Muscle of leg (tissue), 11 donors: ENCODE results near the gene ARID5B. TPM values are rescaled to one million over a fixed set of nuclear protein-coding genes. Genes with fewer than 3 reads are reported as not detected.
A peak's percentile ranks its signal among the peaks of the same experiment; 100 is the strongest.
"Not testable (repeated sequence)": the region's sequence is repeated elsewhere in the genome, so short reads cannot be mapped to it uniquely, and the experiment has no call there.

Source experiments
- DNase-seq: peaks from one replicate; pipeline ENCODE4 v3.0.0; 2013
- H3K27ac ChIP-seq: one replicate; pipeline ENCODE4 v1.5.1; 2013; ENCODE audit warnings: mild to moderate bottlenecking, low read length, control low read depth
- H3K27me3 ChIP-seq: one replicate; pipeline ENCODE4 v1.6.1; 2013; ENCODE audit warnings: low read length; ENCODE audit not compliant: control insufficient read depth, insufficient read depth
- H3K36me3 ChIP-seq: one replicate; pipeline ENCODE4 v1.6.1; 2013; ENCODE audit warnings: low read length; ENCODE audit not compliant: control insufficient read depth, insufficient read depth
- H3K4me1 ChIP-seq: one replicate; pipeline ENCODE4 v1.6.1; 2013; ENCODE audit warnings: low read length; ENCODE audit not compliant: control insufficient read depth, insufficient read depth
- H3K4me3 ChIP-seq: one replicate; pipeline ENCODE4 v1.5.1; 2013; ENCODE audit warnings: low read length, control low read depth
- H3K9me3 ChIP-seq: replicated peaks from 2 replicates; pipeline ENCODE4 v1.6.1; 2013; ENCODE audit warnings: low read depth, low read length; ENCODE audit not compliant: control insufficient read depth
- WGBS: methylation state at CpG from one replicate; pipeline ENCODE4 v1.1.5; 2013; ENCODE audit warnings: missing lambda C conversion rate; ENCODE audit not compliant: insufficient coverage; 5-methylcytosine and 5-hydroxymethylcytosine counted together
- polyA plus RNA-seq, 8 donors: library from polyadenylated mRNA; unstranded; fragments of 120-200 nt; gene quantifications; one replicate each; pipeline versions ENCODE4 v1.2.1 to v1.2.3, GENCODE V29; 2013; ENCODE audit warnings: inconsistent platforms in 1 of 8, low replicate concordance in 1 of 8; ENCODE audit not compliant: insufficient read length in 8 of 8, insufficient read depth in 1 of 8
- total RNA-seq: library from RNA; stranded (reverse); fragments of 120-200 nt; gene quantifications from one replicate; pipeline ENCODE4 v1.2.4, GENCODE V29; 2013

ARID5B gene
- total and polyA plus RNA-seq, 9 donors, result 10.3 to 24.2 (median 15.2) TPM

- WGBS, result 54% methylated on average over 10 of the region's 22 CpGs
- H3K27me3 ChIP-seq, H3K4me1 ChIP-seq, H3K9me3 ChIP-seq, H3K36me3 ChIP-seq, H3K4me3 ChIP-seq, H3K27ac ChIP-seq: not testable (repeated sequence)
- DNase-seq, result peak; percentile 27
These were observed 34.1 kb upstream of the ARID5B start for GRCh38 chr10:61867374-61867773.

GRCh38 chr10:61867817-61868216 is 33.7 kb upstream of the ARID5B start:
- not testable (repeated sequence) for H3K27ac ChIP-seq, H3K27me3 ChIP-seq, H3K4me1 ChIP-seq, H3K36me3 ChIP-seq, H3K9me3 ChIP-seq, H3K4me3 ChIP-seq
- peak; percentile 21 for DNase-seq
- WGBS, result 20% methylated on average over 16 of the region's 25 CpGs

GRCh38 chr10:61869041-61869675 is 32.3 kb upstream of the ARID5B start:
- H3K4me3 ChIP-seq, result no peak overlapping the region
- no peaks in the 10 kb centered on the region for H3K27me3 ChIP-seq
- no peaks in the 10 kb centered on the region for H3K9me3 ChIP-seq
- H3K36me3 ChIP-seq, result no peaks in the 10 kb centered on the region
- H3K4me1 ChIP-seq, result peaks cover 5% of the 10 kb centered on the region
- no peak for DNase-seq
- 91% methylated on average over 8 of the region's 8 CpGs for WGBS
- H3K27ac ChIP-seq, result no peak overlapping the region

DNA sequence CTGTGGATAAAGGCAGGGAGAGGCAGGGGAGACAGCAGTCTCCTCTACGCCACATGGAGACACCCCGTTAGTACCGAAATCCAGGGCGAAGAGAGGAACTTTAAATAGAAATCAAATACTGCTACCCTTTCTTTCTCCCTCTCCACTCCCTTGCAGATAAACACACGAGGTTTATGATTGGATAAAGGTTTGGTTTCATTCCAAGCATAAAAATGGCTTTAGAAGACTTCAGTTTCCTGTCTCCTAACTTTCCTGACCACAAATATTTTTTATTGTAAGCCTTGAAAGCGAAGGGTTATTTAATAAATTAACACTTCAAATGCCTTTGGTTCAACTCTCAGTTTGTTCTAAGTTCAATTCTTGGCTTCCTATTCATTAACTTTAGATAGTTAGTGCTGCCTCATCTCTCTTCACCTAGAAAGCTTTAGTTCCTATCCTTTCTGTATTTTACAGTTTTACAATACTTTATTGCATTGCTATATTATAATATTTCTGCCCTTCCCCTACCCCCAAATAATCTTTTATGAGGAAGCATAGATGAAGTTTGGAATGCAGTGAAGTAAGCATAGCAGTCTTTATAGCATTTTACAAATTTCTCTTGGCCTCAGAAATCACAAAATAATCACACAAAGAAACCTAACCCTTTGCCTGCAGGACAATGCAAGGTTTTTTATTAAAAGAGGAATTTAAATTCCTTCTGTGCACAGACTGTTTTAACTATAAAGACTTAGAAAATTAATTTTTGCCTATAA is 31.5 kb upstream of the ARID5B start:
- H3K27me3 ChIP-seq, result no peaks in the 10 kb centered on the region
- no peak overlapping the region for H3K4me3 ChIP-seq
- no peaks in the 10 kb centered on the region for H3K36me3 ChIP-seq
- peaks cover 5% of the 10 kb centered on the region for H3K4me1 ChIP-seq
- H3K9me3 ChIP-seq, result no peaks in the 10 kb centered on the region
- WGBS, result no CpG with 5 or more reads among the region's 6 CpGs
- DNase-seq, result peak; percentile 59
- H3K27ac ChIP-seq, result no peak overlapping the region

- 67% methylated on average over 1 of the region's 3 CpGs for WGBS
- Histone ChIP-seq H3K4me3 (no peak overlapping the region), H3K36me3 (no peaks in the 10 kb centered on the region), H3K27ac (no peak overlapping the region), H3K27me3 (no peaks in the 10 kb centered on the region), H3K9me3 (no peaks in the 10 kb centered on the region), H3K4me1 (peaks cover 5% of the 10 kb centered on the region)
- no peak for DNase-seq
These were observed 31.0 kb upstream of the ARID5B start for GRCh38 chr10:61870526-61870895.

DNA sequence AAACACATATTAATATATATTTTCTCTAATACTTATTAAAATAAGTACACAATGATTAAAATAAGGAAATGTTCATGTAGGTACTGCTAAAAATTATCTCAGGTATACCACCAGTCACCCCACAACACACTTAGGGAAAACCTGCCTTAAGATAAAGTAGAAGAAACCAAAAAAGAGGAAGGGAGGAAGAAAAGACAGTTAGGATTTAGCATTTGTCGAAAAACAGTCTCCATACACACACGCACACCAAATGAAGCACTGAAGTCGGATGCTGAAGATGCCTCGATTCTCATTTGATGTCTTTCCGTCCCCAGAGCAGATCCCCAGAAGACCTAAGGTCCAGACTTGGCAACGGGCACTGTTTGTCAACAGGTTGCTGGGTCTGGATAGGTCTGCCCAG is 30.0 kb upstream of the ARID5B start:
- no peak for DNase-seq
- Histone ChIP-seq H3K9me3 (no peaks in the 10 kb centered on the region), H3K27ac (no peak overlapping the region), H3K4me3 (no peak overlapping the region), H3K4me1 (peaks cover 5% of the 10 kb centered on the region), H3K27me3 (no peaks in the 10 kb centered on the region), H3K36me3 (no peaks in the 10 kb centered on the region)
- 92% methylated on average over 5 of the region's 6 CpGs for WGBS

- Histone ChIP-seq H3K27ac (no peak overlapping the region), H3K4me3 (no peak overlapping the region), H3K9me3 (no peaks in the 10 kb centered on the region), H3K4me1 (peaks cover 3% of the 10 kb centered on the region), H3K36me3 (no peaks in the 10 kb centered on the region), H3K27me3 (no peaks in the 10 kb centered on the region)
- WGBS, result no CpG with 5 or more reads among the region's 11 CpGs
- DNase-seq, result peak; percentile 35
These were observed 23.4 kb upstream of the ARID5B start for GRCh38 chr10:61877887-61878739.

DNA sequence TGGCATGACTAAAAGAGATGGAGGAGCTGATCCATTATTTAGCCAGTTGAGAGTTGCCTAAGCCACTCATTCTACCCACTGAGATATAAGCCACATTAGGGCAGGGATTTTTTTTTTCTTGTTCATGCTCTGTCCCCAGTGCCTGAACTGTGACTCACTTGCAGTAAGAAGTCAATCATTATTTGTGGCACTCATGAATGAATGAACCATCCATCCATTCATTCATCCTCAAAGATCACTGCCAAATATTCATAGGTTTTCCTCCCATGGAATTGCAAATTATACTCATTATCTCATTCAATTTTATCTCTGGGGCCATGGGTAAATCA is 22.8 kb upstream of the ARID5B start:
- no peaks in the 10 kb centered on the region for H3K27me3 ChIP-seq
- H3K27ac ChIP-seq, result no peak overlapping the region
- H3K4me3 ChIP-seq, result no peak overlapping the region
- no peak for DNase-seq
- no peaks in the 10 kb centered on the region for H3K9me3 ChIP-seq
- peaks cover 3% of the 10 kb centered on the region for H3K4me1 ChIP-seq
- H3K36me3 ChIP-seq, result no peaks in the 10 kb centered on the region

GRCh38 chr10:61882621-61883370 is 18.7 kb upstream of the ARID5B start:
- Histone ChIP-seq H3K9me3 (no peaks in the 10 kb centered on the region), H3K4me1 (peaks cover 2% of the 10 kb centered on the region), H3K27me3 (no peaks in the 10 kb centered on the region), H3K27ac (no peak overlapping the region), H3K36me3 (no peaks in the 10 kb centered on the region), H3K4me3 (no peak overlapping the region)
- WGBS, result no CpG with 5 or more reads among the region's 6 CpGs
- DNase-seq, result no peak
